H1 (cell line): ENCODE data around the gene LGALS12. TPM values are rescaled to one million over a fixed set of nuclear protein-coding genes. Genes with fewer than 3 reads are reported as not detected.

Source experiments
- CBX5 ChIP-seq: fragments of 300-800, 300-1000 bp; sonication (generic); IDR thresholded peaks from 2 replicates; pipeline ENCODE4 v1.7.1; 2016; ENCODE audit warnings: antibody characterized with exemption, low read length, low read depth
- CREB1 ChIP-seq: IDR thresholded peaks from 2 replicates; pipeline ENCODE4 v1.6.1; 2012; ENCODE audit warnings: inconsistent platforms
- GTF2F1 ChIP-seq: IDR thresholded peaks from 2 replicates; pipeline ENCODE4 v1.6.1; 2012; ENCODE audit warnings: low read depth, low read length, improper control_type of control experiment, borderline replicate concordance
- KDM4A ChIP-seq: IDR thresholded peaks from one replicate; pipeline ENCODE4 v1.7.1; 2012; ENCODE audit warnings: low read depth, mild to moderate bottlenecking, moderate library complexity, low read length, inconsistent platforms; ENCODE audit not compliant: severe bottlenecking
- SAP30 ChIP-seq: fragments of 300-600 bp; sonication (generic); IDR thresholded peaks from 2 replicates; pipeline ENCODE4 v1.7.1; 2012; ENCODE audit warnings: low read length, moderate library complexity, mild to moderate bottlenecking, inconsistent platforms; ENCODE audit not compliant: insufficient read depth, insufficient replicate concordance
- TBP ChIP-seq: IDR thresholded peaks from 2 replicates; pipeline ENCODE4 v1.6.1; 2011; ENCODE audit warnings: low read depth, low read length, improper control_type of control experiment
- polyA plus RNA-seq, 7 experiments: library from polyadenylated mRNA; depleted of rRNA in 3 of 7; stranded (reverse) in 5 of 7; unstranded in 2 of 7; fragments of >200 nt in 5 of 7; fragments of 200-250 nt in 2 of 7; gene quantifications; 1 replicate in 5 of 7; 2 replicates in 1 of 7; 4 replicates in 1 of 7; pipeline versions ENCODE4 v1.2.1 to v1.2.3, GENCODE V29; 2011 to 2013; ENCODE audit warnings: missing spikeins in 2 of 7, mixed read lengths in 2 of 7
- total RNA-seq: library from RNA; stranded (reverse); fragmentation: NEBNext Ultra II Directional; extraction: Animal tissue kit (Norgen Biotek cat#: 25700); gene quantifications from 2 replicates; pipeline ENCODE4 v1.2.1, GENCODE V29; 2021

Gene LGALS12
- total and polyA plus RNA-seq, 2 of the 8 experiments (the other 6 are each of a cell fraction or from before 2014, with no cell fraction given), result 1.6 to 2.9 TPM

DNA sequence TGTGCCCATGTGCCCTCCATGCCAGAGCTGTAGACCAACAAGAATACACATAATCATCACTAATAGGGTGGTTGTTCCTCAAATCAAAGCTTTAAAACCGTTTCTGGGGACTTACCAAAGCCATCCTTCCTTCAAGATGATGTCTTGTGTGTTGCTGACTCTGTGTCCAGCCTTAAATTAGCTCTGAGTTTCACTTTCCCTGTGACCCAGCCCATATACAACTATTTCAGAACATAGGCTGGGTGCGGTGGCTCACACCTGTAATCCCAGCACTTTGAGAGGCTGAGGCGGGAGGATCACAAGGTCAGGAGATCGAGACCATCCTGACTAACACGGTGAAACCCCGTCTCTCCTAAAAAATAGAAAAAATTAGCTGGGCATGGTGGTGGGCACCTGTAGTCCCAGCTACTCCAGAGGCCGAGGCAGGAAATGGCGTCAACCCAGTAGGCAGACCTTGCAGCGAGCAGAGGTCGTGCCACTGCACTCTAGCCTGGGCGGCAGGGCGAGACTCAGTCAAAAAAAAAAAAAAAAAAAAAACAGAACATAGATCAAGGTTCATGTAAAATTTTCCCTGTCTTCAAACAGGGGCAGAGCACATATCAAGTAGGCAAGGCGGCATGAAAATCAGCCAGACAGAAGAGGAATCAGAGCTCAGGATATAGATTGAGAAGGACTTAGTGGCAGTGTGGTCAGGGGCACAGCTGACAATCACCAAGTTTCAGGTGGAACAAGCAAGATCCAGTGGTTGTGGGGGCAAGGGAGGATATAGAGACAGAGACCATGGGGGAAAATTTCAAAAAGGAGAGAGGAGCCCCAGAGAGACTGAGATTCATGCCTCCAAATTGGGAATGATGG is 57.5 kb downstream of the LGALS12 start, which contains the start of gene PLAAT2 (continued):
- no peak for TF ChIP-seq CBX5
- TF ChIP-seq GTF2F1, result no peak
- TF ChIP-seq KDM4A, result no peak
- TF ChIP-seq SAP30, result no peak
- no peak for TF ChIP-seq TBP
- no peak for TF ChIP-seq CREB1
